Measurements from ENCODE around the gene KAT2B. TPM values are rescaled to one million over a fixed set of nuclear protein-coding genes. Genes with fewer than 3 reads are reported as not detected.
"Not testable (repeated sequence)": the region's sequence is repeated elsewhere in the genome, so short reads cannot be mapped to it uniquely, and the experiment has no call there.

Gene KAT2B
- total and polyA plus RNA-seq, 2 of the 13 experiments (the other 11 are each of a cell fraction or from before 2014, with no cell fraction given), result 0.97 to 1.7 TPM

DNA sequence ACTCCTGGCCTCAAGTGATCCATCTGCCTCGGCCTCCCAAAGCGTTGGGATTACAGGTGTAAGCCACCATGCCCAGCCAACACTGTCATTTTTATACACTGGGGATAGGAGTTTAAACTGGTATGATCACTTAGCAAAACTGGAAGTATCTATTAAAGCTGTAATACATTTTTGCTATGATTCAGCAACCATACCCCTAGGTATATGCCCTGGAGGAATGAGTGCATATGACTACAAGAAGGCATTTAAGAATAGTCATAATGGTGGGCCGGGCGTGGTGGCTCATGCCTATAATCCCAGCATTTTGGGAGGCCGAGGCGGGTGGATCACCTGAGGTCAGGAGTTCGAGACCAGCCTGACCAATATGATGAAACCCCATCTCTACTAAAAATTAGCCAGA, 8.3 kb upstream of the KAT2B start:
- CTCF ChIA-PET (ENCODE audit: low intra/inter-chr PET ratio, low total read pairs); H3K36me3 ChIP-seq (replicated peaks in 1 of 2; ENCODE audit: control insufficient read depth in 1 of 2, insufficient read depth in 2 of 2, low read length in 2 of 2); H4K20me1 ChIP-seq (ENCODE audit: insufficient read depth, low read length); H3K9ac ChIP-seq (ENCODE audit: insufficient read depth, low read depth, low read length); H3K4me3 ChIP-seq (replicated peaks in 1 of 3; ENCODE audit: insufficient read depth in 1 of 3, low read depth in 2 of 3, low read length in 3 of 3); H3K79me2 ChIP-seq (ENCODE audit: insufficient read depth, low read length); H3K9me3 ChIP-seq (ENCODE audit: low read length); BruUV-seq (replicated peaks); FAIRE-seq; DNase-seq (ENCODE audit: low spot score); H3K4me1 ChIP-seq (ENCODE audit: insufficient read depth, low read length); H2AFZ ChIP-seq (ENCODE audit: low read length); POLR2A ChIA-PET; intact Hi-C loops (cut with micrococcal nuclease; ENCODE audit: unreplicated experiment); H3K27me3 ChIP-seq (ENCODE audit: control insufficient read depth in 1 of 2, insufficient read depth in 2 of 2, low read length in 2 of 2); H3K27ac ChIP-seq (ENCODE audit: extremely low read length, insufficient read depth, low read length); in situ Hi-C loops (cut with HindIII; ENCODE audit: extremely low pct_ligation_motif_present, low pct_unique_long_range_greater_than_20kb); ATAC-seq; H3K4me2 ChIP-seq (ENCODE audit: low read depth, low read length): not testable (repeated sequence)
- WGBS (ENCODE audit: low lambda C conversion rate), result 76% methylated on average over 5 of the region's 7 CpGs

DNA sequence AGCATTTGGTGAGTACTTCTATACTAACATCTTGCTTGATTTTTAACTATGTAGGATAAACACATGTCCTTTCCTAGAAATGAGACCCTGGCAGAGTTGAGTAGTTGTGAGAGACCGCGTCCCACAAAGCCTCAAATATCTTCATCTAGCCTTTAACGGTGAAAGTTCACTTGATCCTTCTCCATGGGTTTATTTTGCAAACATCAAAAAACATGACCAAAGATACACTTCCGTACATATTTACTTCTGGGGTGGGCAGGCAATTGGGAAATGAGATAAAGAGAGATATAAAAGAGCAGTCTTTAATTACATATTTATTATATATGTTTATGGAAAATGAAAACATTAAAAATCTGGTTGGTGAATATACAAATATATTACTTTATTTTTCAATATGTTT, 5.2 kb upstream of the KAT2B start:
- WGBS (ENCODE audit: low lambda C conversion rate), result 4% methylated on average over 4 of the region's 4 CpGs
- no peaks in the 10 kb centered on the region for H3K36me3 ChIP-seq (replicated peaks in 1 of 2; ENCODE audit: control insufficient read depth in 1 of 2, insufficient read depth in 2 of 2, low read length in 2 of 2)
- H4K20me1 ChIP-seq (ENCODE audit: insufficient read depth, low read length), result no peaks in the 10 kb centered on the region
- in situ Hi-C loops (cut with HindIII; ENCODE audit: extremely low pct_ligation_motif_present, low pct_unique_long_range_greater_than_20kb), result no loop called here
- H3K27ac ChIP-seq (ENCODE audit: extremely low read length, insufficient read depth, low read length), result no peak overlapping the region
- CTCF ChIA-PET (ENCODE audit: low intra/inter-chr PET ratio, low total read pairs), result no interaction called here
- DNase-seq (ENCODE audit: low spot score) (no peak), ATAC-seq (no peak), FAIRE-seq (no peak)
- no peak overlapping the region for H3K4me3 ChIP-seq (replicated peaks in 1 of 3; ENCODE audit: insufficient read depth in 1 of 3, low read depth in 2 of 3, low read length in 3 of 3)
- BruUV-seq (replicated peaks), result no TSS peak
- POLR2A ChIA-PET, result no interaction called here
- intact Hi-C loops (cut with micrococcal nuclease; ENCODE audit: unreplicated experiment), result loop anchor here (5.0 kb wide), 1 partner anchor 33 kb away; no protein-coding TSS in a partner anchor
- no peak overlapping the region for H3K9ac ChIP-seq (ENCODE audit: insufficient read depth, low read depth, low read length)
- no peak overlapping the region for H3K4me2 ChIP-seq (ENCODE audit: low read depth, low read length)
- H3K4me1 ChIP-seq (ENCODE audit: insufficient read depth, low read length), result peaks cover 15% of the 10 kb centered on the region
- H3K27me3 ChIP-seq (ENCODE audit: control insufficient read depth in 1 of 2, insufficient read depth in 2 of 2, low read length in 2 of 2), result peaks cover 0 to 1% of the 10 kb centered on the region in 2 experiments; a peak in 3 of 5 replicates
- no peak overlapping the region for H2AFZ ChIP-seq (ENCODE audit: low read length)
- H3K9me3 ChIP-seq (ENCODE audit: low read length), result no peaks in the 10 kb centered on the region
- H3K79me2 ChIP-seq (ENCODE audit: insufficient read depth, low read length), result no peaks in the 10 kb centered on the region
- TF ChIP-seq, protein P1, sequence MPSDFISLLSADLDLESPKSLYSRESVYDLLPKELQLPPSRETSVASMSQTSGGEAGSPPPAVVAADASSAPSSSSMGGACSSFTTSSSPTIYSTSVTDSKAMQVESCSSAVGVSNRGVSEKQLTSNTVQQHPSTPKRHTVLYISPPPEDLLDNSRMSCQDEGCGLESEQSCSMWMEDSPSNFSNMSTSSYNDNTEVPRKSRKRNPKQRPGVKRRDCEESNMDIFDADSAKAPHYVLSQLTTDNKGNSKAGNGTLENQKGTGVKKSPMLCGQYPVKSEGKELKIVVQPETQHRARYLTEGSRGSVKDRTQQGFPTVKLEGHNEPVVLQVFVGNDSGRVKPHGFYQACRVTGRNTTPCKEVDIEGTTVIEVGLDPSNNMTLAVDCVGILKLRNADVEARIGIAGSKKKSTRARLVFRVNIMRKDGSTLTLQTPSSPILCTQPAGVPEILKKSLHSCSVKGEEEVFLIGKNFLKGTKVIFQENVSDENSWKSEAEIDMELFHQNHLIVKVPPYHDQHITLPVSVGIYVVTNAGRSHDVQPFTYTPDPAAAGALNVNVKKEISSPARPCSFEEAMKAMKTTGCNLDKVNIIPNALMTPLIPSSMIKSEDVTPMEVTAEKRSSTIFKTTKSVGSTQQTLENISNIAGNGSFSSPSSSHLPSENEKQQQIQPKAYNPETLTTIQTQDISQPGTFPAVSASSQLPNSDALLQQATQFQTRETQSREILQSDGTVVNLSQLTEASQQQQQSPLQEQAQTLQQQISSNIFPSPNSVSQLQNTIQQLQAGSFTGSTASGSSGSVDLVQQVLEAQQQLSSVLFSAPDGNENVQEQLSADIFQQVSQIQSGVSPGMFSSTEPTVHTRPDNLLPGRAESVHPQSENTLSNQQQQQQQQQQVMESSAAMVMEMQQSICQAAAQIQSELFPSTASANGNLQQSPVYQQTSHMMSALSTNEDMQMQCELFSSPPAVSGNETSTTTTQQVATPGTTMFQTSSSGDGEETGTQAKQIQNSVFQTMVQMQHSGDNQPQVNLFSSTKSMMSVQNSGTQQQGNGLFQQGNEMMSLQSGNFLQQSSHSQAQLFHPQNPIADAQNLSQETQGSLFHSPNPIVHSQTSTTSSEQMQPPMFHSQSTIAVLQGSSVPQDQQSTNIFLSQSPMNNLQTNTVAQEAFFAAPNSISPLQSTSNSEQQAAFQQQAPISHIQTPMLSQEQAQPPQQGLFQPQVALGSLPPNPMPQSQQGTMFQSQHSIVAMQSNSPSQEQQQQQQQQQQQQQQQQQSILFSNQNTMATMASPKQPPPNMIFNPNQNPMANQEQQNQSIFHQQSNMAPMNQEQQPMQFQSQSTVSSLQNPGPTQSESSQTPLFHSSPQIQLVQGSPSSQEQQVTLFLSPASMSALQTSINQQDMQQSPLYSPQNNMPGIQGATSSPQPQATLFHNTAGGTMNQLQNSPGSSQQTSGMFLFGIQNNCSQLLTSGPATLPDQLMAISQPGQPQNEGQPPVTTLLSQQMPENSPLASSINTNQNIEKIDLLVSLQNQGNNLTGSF (CRISPR knock-in tag; IDR thresholded peaks at IDR 0.05), result no peak
- TF ChIP-seq, protein P2, sequence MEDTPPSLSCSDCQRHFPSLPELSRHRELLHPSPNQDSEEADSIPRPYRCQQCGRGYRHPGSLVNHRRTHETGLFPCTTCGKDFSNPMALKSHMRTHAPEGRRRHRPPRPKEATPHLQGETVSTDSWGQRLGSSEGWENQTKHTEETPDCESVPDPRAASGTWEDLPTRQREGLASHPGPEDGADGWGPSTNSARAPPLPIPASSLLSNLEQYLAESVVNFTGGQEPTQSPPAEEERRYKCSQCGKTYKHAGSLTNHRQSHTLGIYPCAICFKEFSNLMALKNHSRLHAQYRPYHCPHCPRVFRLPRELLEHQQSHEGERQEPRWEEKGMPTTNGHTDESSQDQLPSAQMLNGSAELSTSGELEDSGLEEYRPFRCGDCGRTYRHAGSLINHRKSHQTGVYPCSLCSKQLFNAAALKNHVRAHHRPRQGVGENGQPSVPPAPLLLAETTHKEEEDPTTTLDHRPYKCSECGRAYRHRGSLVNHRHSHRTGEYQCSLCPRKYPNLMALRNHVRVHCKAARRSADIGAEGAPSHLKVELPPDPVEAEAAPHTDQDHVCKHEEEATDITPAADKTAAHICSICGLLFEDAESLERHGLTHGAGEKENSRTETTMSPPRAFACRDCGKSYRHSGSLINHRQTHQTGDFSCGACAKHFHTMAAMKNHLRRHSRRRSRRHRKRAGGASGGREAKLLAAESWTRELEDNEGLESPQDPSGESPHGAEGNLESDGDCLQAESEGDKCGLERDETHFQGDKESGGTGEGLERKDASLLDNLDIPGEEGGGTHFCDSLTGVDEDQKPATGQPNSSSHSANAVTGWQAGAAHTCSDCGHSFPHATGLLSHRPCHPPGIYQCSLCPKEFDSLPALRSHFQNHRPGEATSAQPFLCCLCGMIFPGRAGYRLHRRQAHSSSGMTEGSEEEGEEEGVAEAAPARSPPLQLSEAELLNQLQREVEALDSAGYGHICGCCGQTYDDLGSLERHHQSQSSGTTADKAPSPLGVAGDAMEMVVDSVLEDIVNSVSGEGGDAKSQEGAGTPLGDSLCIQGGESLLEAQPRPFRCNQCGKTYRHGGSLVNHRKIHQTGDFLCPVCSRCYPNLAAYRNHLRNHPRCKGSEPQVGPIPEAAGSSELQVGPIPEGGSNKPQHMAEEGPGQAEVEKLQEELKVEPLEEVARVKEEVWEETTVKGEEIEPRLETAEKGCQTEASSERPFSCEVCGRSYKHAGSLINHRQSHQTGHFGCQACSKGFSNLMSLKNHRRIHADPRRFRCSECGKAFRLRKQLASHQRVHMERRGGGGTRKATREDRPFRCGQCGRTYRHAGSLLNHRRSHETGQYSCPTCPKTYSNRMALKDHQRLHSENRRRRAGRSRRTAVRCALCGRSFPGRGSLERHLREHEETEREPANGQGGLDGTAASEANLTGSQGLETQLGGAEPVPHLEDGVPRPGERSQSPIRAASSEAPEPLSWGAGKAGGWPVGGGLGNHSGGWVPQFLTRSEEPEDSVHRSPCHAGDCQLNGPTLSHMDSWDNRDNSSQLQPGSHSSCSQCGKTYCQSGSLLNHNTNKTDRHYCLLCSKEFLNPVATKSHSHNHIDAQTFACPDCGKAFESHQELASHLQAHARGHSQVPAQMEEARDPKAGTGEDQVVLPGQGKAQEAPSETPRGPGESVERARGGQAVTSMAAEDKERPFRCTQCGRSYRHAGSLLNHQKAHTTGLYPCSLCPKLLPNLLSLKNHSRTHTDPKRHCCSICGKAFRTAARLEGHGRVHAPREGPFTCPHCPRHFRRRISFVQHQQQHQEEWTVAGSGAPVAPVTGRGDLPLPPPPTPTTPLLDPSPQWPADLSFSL (CRISPR knock-in tag; IDR thresholded peaks at IDR 0.05), result no peak
- TF ChIP-seq KAT8 (CRISPR knock-in tag; IDR thresholded peaks at IDR 0.05) (no peak), MEIS1 (CRISPR knock-in tag; IDR thresholded peaks at IDR 0.05; ENCODE audit: borderline replicate concordance) (no peak), CCAR2 (optimal IDR thresholded peaks at IDR 0.05; ENCODE audit: low read depth, low read length) (no peak)
- TF ChIP-seq, protein P3, sequence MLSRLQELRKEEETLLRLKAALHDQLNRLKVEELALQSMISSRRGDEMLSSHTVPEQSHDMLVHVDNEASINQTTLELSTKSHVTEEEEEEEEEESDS (CRISPR knock-in tag; IDR thresholded peaks at IDR 0.05; ENCODE audit: borderline replicate concordance), result no peak
